ENCODE results near the gene PXDN.
"Not testable (repeated sequence)": the region's sequence is repeated elsewhere in the genome, so short reads cannot be mapped to it uniquely, and the experiment has no call there.

Gene PXDN

DNA sequence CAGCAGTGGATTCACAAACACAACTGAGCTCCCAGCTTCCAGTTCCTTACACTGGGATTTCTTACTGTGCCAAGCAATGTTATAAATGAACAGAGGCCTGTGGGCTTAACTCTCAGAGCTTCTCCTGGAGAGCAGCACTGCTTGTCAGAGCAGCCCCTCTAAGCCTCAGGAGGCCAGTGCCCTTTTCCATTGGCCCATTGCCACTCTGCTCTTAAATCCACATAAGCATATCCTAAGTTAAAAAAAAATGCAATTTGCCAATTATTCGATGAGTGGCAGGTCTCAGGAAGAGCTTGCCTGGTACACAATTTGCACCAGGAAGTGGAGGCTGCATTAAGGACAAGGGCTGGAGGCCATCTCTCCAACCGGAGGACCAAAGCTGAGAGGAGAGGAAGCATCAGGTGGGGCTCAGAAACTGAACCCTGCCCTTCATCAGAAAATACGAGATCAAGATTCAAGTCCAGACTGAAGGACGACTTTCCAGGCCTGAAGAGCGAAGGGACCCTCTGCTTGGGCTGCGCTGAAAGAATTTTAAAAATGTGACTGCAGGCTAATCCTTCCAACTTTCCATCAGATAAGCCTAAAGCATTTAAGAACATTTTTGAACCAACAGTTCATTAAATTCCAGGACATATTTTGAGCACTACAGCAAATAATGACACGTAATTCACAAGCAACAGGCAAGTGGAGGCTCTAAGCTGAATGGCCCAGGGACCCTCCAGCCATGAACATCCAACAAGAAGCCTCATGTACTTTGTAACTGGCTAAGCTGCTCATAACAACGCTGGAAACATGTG is 28.4 kb upstream of the PXDN start:
- no peak overlapping the region for H3K27ac ChIP-seq (ENCODE audit: low read length)
- no peaks in the 10 kb centered on the region for H3K4me1 ChIP-seq (ENCODE audit: control insufficient read depth in 1 of 2, insufficient read depth in 2 of 2, low read length in 2 of 2)

GRCh38 chr2:1771626-1772280 is 27.4 kb upstream of the PXDN start:
- Histone ChIP-seq H3K36me3 (ENCODE audit: control insufficient read depth in 1 of 2, insufficient read depth in 2 of 2, low read length in 2 of 2) (no peaks in the 10 kb centered on the region), H3K27me3 (ENCODE audit: low read depth, low read length) (no peaks in the 10 kb centered on the region), H3K27ac (ENCODE audit: low read length) (no peak overlapping the region), H3K9me3 (ENCODE audit: control insufficient read depth in 1 of 2, low read length in 2 of 2) (no peaks in the 10 kb centered on the region), H3K4me1 (ENCODE audit: control insufficient read depth in 1 of 2, insufficient read depth in 2 of 2, low read length in 2 of 2) (no peaks in the 10 kb centered on the region), H3K4me3 (ENCODE audit: low read depth in 1 of 2, low read length in 2 of 2) (no peak overlapping the region)

More for the DNA sequence above, 28.4 kb upstream of the PXDN start:
- Histone ChIP-seq H3K36me3 (ENCODE audit: control insufficient read depth in 1 of 2, insufficient read depth in 2 of 2, low read length in 2 of 2) (no peaks in the 10 kb centered on the region), H3K4me3 (ENCODE audit: low read depth in 1 of 2, low read length in 2 of 2) (no peak overlapping the region), H3K27me3 (ENCODE audit: low read depth, low read length) (no peaks in the 10 kb centered on the region), H3K9me3 (ENCODE audit: control insufficient read depth in 1 of 2, low read length in 2 of 2) (no peaks in the 10 kb centered on the region)

GRCh38 chr2:1770566-1771380 is 26.5 kb upstream of the PXDN start:
- no peaks in the 10 kb centered on the region for H3K36me3 ChIP-seq (ENCODE audit: control insufficient read depth in 1 of 2, insufficient read depth in 2 of 2, low read length in 2 of 2)

DNA sequence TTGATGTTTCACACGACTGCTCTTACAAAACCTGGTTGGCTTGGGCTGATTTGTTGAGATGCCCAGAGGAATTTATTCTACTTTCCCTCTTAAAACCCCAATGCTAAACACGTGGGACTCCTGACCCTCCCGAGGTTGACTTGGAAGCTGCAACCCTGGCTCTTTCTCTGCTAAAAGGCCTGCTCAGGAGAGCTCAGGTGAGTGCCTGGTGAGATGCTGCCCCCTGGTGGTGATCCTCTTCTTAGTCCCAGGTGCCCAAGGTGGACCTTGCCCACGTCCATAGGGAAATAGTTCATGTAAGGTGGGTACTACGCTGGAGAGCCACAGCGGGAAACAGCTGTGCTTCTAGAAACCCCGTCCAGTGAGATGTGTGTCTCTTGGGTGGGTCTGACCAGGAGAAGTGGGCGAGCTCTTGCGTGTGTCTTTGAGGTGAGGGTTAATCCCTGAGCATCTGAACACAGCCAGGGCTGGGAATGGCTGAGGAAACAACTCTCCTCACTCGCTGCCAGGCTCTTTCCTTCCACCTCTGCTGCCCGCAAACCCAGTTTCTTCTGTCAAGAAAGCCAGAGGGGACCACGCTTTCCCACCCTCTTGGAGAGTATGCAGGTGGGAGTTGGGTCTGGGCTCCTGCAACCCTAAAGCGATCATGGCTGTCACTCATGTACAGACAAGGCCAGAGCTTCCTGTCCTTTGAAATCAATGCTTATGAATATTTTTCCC is 25.5 kb upstream of the PXDN start:
- no peaks in the 10 kb centered on the region for H3K36me3 ChIP-seq (ENCODE audit: control insufficient read depth in 1 of 2, insufficient read depth in 2 of 2, low read length in 2 of 2)
- H3K27me3 ChIP-seq (ENCODE audit: low read depth, low read length): no peaks in the 10 kb centered on the region
- H3K27ac ChIP-seq (ENCODE audit: low read length): no peak overlapping the region
- no peaks in the 10 kb centered on the region for H3K4me1 ChIP-seq (ENCODE audit: control insufficient read depth in 1 of 2, insufficient read depth in 2 of 2, low read length in 2 of 2)
- H3K4me3 ChIP-seq (ENCODE audit: low read depth in 1 of 2, low read length in 2 of 2): no peak overlapping the region
- no peaks in the 10 kb centered on the region for H3K9me3 ChIP-seq (ENCODE audit: control insufficient read depth in 1 of 2, low read length in 2 of 2)

More at GRCh38 chr2:1770566-1771380, 26.5 kb upstream of the PXDN start:
- H3K27me3 ChIP-seq (ENCODE audit: low read depth, low read length): no peaks in the 10 kb centered on the region
- no peak overlapping the region for H3K4me3 ChIP-seq (ENCODE audit: low read depth in 1 of 2, low read length in 2 of 2)
- no peaks in the 10 kb centered on the region for H3K9me3 ChIP-seq (ENCODE audit: control insufficient read depth in 1 of 2, low read length in 2 of 2)
- H3K4me1 ChIP-seq (ENCODE audit: control insufficient read depth in 1 of 2, insufficient read depth in 2 of 2, low read length in 2 of 2): no peaks in the 10 kb centered on the region
- no peak overlapping the region for H3K27ac ChIP-seq (ENCODE audit: low read length)

- Histone ChIP-seq H3K4me1 (ENCODE audit: control insufficient read depth in 1 of 2, insufficient read depth in 2 of 2, low read length in 2 of 2) (no peaks in the 10 kb centered on the region), H3K4me3 (ENCODE audit: low read depth in 1 of 2, low read length in 2 of 2) (no peak overlapping the region), H3K27me3 (ENCODE audit: low read depth, low read length) (no peaks in the 10 kb centered on the region), H3K27ac (ENCODE audit: low read length) (no peak overlapping the region), H3K36me3 (ENCODE audit: control insufficient read depth in 1 of 2, insufficient read depth in 2 of 2, low read length in 2 of 2) (no peaks in the 10 kb centered on the region), H3K9me3 (ENCODE audit: control insufficient read depth in 1 of 2, low read length in 2 of 2) (no peaks in the 10 kb centered on the region)
Measured at GRCh38 chr2:1767939-1768691, 23.8 kb upstream of the PXDN start.

- H3K4me1 ChIP-seq (ENCODE audit: control insufficient read depth in 1 of 2, insufficient read depth in 2 of 2, low read length in 2 of 2): no peaks in the 10 kb centered on the region
- H3K27ac ChIP-seq (ENCODE audit: low read length): no peak overlapping the region
- H3K27me3 ChIP-seq (ENCODE audit: low read depth, low read length): no peaks in the 10 kb centered on the region
- H3K4me3 ChIP-seq (ENCODE audit: low read depth in 1 of 2, low read length in 2 of 2): no peak overlapping the region
- H3K36me3 ChIP-seq (ENCODE audit: control insufficient read depth in 1 of 2, insufficient read depth in 2 of 2, low read length in 2 of 2): no peaks in the 10 kb centered on the region
- H3K9me3 ChIP-seq (ENCODE audit: control insufficient read depth in 1 of 2, low read length in 2 of 2): no peaks in the 10 kb centered on the region
Measured at GRCh38 chr2:1766851-1767811, 22.8 kb upstream of the PXDN start.

DNA sequence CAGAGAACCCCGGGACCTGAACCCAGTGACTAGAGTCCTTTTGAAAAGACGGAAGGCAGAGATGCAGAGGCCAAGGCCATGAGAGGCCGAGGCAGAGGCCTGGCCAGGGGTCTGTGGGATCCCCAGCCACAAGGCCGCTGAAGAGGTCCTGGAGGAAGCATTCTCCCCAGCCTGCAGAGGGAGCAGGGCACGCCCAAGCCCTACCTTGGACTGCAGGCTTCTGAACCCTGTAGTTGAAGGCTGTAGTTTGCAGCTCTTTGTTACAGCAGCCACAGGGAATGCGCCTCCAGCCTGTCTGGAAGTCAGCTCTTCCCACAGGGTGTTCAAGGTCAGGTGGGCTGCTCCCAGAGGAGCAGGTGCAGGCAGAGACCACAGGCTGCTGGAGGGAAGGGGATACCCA is 22.1 kb upstream of the PXDN start:
- Histone ChIP-seq H3K4me1 (ENCODE audit: control insufficient read depth in 1 of 2, insufficient read depth in 2 of 2, low read length in 2 of 2) (no peaks in the 10 kb centered on the region), H3K36me3 (ENCODE audit: control insufficient read depth in 1 of 2, insufficient read depth in 2 of 2, low read length in 2 of 2) (no peaks in the 10 kb centered on the region), H3K4me3 (ENCODE audit: low read depth in 1 of 2, low read length in 2 of 2) (no peak overlapping the region)

DNA sequence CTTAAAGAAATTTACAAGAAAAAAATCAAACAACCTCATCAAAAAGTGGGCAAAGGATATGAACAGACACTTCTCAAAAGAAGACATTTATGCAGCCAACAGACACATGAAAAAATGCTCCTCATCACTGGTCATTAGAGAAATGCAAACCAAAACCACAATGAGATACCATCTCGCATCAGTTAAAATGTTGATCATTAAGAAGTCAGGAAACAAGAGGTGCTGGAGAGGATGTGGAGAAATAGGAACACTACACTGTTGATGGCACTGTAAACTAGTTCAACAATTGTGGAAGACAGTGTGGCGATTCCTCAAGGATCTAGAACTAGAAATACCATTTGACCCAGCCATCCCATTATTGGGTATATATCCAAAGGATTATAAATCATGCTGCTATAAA is 20.9 kb upstream of the PXDN start:
- H3K4me3 ChIP-seq (ENCODE audit: low read depth in 1 of 2, low read length in 2 of 2); H3K4me1 ChIP-seq (ENCODE audit: control insufficient read depth in 1 of 2, insufficient read depth in 2 of 2, low read length in 2 of 2); H3K36me3 ChIP-seq (ENCODE audit: control insufficient read depth in 1 of 2, insufficient read depth in 2 of 2, low read length in 2 of 2); H3K9me3 ChIP-seq (ENCODE audit: control insufficient read depth in 1 of 2, low read length in 2 of 2); H3K27ac ChIP-seq (ENCODE audit: low read length); H3K27me3 ChIP-seq (ENCODE audit: low read depth, low read length): not testable (repeated sequence)

More for the DNA sequence above, 22.1 kb upstream of the PXDN start:
- Histone ChIP-seq H3K27ac (ENCODE audit: low read length) (no peak overlapping the region), H3K27me3 (ENCODE audit: low read depth, low read length) (no peaks in the 10 kb centered on the region), H3K9me3 (ENCODE audit: control insufficient read depth in 1 of 2, low read length in 2 of 2) (no peaks in the 10 kb centered on the region)

DNA sequence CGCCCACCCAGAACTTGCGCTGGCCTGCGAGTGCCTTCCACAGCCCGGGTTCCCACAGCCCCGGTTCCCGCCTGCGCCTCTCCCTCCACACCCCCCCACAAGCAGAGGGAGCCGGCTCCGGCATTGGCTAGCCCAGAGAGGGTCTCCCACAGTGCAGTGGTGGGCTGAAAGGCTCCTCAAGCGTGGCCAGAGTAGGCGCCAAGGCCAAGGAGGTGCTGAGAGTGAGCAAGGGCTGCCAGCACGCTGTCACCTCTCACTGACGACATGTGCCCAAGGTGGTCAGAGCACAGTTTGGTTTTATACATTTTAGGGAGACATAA is 15.3 kb upstream of the PXDN start:
- H3K36me3 ChIP-seq (ENCODE audit: control insufficient read depth in 1 of 2, insufficient read depth in 2 of 2, low read length in 2 of 2): no peaks in the 10 kb centered on the region
- peaks cover 0 to 4% of the 10 kb centered on the region in 2 donors for H3K4me1 ChIP-seq (ENCODE audit: control insufficient read depth in 1 of 2, insufficient read depth in 2 of 2, low read length in 2 of 2)
- no peaks in the 10 kb centered on the region for H3K9me3 ChIP-seq (ENCODE audit: control insufficient read depth in 1 of 2, low read length in 2 of 2)
- no peaks in the 10 kb centered on the region for H3K27me3 ChIP-seq (ENCODE audit: low read depth, low read length)
- no peak overlapping the region for H3K4me3 ChIP-seq (ENCODE audit: low read depth in 1 of 2, low read length in 2 of 2)
- no peak overlapping the region for H3K27ac ChIP-seq (ENCODE audit: low read length)
